GM21515 (cell line): ENCODE results near the gene KIAA0825.
"Not testable (repeated sequence)": the region's sequence is repeated elsewhere in the genome, so short reads cannot be mapped to it uniquely, and the experiment has no call there.

ENCODE experiments used
- ATAC-seq: cut with Tn5 transposase; IDR thresholded peaks from one replicate; pipeline ENCODE4 v1.9.1; 2021; ENCODE audit not compliant: unreplicated experiment

Gene KIAA0825

GRCh38 chr5:94376672-94377345 lies 241.6 kb downstream of the KIAA0825 start:
- ATAC-seq: no peak

- no peak for ATAC-seq
Measured at GRCh38 chr5:94375801-94376200, 242.6 kb downstream of the KIAA0825 start.

DNA sequence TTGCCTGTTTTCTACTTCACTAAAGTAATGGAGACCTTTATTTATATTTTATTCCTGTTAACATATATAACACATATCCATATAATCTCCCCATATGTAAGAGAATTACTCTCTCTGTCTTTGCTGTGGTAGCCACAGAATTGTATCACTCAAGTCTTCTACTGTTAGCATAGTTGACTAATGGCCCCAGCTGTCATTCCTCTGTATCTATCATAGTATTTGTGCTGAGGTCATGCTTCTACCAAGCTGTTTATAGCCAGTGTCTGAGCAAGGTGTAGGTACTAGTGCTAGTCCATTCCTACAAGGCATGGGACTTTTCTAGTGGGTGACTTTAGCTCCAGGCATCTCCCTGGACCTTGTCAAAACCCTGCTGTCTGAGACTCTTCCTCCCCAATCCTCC lies 244.1 kb downstream of the KIAA0825 start:
- ATAC-seq: no peak

GRCh38 chr5:94367900-94368299 lies 250.5 kb downstream of the KIAA0825 start:
- ATAC-seq: no peak

DNA sequence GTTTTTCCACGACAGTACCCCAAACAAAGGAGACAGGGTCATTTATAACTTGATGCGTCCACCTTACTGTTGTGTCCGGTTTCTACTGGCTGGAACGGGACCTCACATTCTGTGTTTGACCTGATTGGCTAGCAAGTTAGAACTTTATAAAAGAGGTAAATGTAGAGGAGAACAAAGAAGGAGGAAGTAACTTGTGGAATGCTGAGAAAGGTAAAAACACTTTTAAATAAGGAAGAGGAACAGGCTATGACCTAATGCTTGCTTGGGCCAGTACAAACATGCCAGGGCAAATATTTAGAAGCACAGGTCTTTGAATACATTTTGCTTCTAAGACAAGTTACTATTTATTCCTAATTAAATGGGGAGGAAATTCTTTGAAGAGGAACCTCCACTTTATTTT lies 251.6 kb downstream of the KIAA0825 start:
- no peak for ATAC-seq

- ATAC-seq: no peak
Measured at GRCh38 chr5:94362857-94363256, 255.5 kb downstream of the KIAA0825 start.

GRCh38 chr5:94361832-94362796 lies 256.3 kb downstream of the KIAA0825 start:
- no peak for ATAC-seq

DNA sequence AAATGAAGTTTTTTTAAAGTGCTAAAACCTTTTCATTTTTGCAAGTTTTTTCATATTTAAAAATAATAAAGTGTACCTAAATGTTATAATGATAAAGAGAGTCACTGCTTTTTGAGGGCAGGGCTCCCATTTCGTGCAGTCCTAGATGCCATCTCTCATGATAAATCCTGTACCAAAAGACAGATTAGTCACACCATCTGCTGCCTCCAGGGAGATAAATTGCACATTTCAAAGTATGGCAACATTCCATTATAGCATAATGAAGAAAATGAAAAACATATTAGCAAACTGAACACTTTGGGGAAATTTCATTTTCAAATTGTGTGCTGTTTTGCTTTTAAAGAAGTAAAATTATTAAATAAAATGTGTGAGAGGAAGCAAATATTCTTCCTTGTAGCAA lies 257.2 kb downstream of the KIAA0825 start:
- no peak for ATAC-seq

GRCh38 chr5:94360382-94361130 lies 257.8 kb downstream of the KIAA0825 start:
- ATAC-seq: no peak

- no peak for ATAC-seq
Measured at GRCh38 chr5:94359880-94360279, 258.5 kb downstream of the KIAA0825 start.

DNA sequence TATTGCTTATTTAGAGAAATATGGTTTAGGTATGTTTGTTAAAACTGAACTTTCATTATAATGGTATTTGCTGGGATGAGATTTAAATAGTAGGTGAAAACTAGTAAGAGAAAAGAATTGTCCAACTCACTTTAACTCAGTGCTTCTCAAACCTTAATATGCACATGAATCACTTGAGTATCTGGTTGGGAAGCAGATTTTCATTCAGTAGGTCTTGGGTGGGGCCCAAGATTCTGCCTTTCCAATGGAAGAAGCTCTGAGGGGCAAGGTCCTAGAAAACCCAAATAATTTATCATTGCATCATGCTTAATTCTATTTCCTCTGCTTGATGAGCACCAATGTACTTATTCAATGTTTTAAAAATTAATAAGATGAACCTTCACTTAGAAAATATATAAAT lies 262.6 kb downstream of the KIAA0825 start:
- no peak for ATAC-seq

DNA sequence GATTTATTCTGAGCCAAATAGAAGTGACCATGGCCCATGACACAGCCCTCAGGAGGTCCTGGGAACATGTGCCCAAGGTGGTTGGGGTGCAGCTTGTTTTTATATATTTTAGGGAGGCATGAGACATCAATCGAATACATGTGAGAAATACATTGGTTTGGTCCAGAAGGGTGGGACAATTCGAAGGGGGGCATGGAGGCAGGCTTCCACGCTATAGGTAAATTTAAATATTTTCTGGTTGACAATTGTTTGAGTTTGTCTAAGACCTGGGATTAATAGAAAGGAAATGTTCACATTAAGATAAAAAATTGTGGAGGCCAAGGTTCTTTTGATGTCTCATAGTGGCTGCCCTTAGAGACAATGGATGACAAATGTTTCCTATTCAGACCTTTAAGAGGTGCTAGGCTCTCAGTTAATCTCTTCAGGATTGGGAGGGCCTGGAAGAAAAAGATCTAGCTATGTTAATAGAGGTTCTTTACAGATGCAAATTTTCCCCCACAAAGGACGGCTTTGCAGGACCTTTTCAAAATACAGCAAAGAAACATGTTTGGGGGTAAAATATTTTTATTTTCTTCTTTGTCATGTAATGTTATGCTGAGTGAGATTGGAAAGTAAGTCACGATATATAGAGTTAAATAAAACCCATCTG lies 263.4 kb downstream of the KIAA0825 start:
- not testable (repeated sequence) for ATAC-seq

DNA sequence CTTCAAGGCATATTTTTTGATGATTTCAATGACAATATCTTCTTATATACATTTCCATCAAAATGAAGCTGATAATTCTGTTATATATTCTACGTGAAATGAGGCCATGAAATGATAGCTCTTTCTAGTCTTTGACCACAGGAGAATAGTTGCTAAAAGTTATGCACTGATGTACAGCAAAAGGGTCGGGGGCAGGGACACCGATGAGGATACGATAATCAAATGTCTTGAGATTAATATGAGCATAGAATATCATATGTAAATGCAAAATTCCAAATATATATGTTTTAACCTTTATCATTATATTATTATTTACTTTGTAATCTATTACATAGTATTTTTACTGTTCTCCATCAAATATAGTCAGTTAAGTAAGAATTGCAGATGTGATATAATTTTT lies 264.8 kb downstream of the KIAA0825 start:
- ATAC-seq: no peak

GRCh38 chr5:94347130-94347529 lies 271.3 kb downstream of the KIAA0825 start:
- no peak for ATAC-seq

DNA sequence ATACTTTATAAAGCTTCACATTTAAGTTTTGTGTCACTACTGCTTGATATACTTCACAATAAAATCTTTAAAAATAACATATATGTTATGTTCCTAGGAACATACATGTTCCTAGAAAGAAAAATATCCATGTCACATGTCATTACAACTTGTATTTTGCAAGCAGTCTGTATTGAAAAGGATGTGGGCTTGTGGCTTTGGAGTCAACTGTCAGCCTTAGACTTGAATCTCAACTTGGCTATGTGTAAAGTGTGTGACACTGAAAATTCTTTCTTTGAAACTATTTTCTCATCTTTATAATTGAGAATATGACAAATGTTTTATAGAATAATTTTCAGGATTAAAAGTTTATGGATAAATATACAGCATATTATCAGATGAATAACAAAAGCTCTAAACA lies 273.1 kb downstream of the KIAA0825 start:
- ATAC-seq: no peak

- no peak for ATAC-seq
Measured at GRCh38 chr5:94337617-94338016, 280.8 kb downstream of the KIAA0825 start.

- no peak for ATAC-seq
Measured at GRCh38 chr5:94335936-94336335, 282.5 kb downstream of the KIAA0825 start.

- ATAC-seq: no peak
Measured at GRCh38 chr5:94329115-94329514, 289.3 kb downstream of the KIAA0825 start.

DNA sequence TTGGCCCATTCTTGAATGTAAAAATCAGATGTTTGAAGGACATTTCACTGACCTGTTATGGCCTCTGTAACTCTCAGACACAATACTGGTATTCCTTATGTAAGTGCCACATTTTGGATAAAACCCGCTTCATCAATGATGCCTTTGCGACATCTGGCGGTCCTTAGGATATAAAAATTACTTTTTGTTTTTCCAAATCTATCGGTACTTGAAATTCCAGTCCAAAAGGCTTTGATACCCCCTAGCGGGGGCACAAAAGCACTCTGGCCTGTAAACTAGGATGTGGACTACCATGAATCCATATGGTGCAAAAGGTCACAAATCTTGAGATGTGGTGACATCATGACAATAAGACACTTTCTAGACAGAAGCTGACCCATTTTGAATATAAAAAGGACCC lies 291.8 kb downstream of the KIAA0825 start:
- no peak for ATAC-seq

DNA sequence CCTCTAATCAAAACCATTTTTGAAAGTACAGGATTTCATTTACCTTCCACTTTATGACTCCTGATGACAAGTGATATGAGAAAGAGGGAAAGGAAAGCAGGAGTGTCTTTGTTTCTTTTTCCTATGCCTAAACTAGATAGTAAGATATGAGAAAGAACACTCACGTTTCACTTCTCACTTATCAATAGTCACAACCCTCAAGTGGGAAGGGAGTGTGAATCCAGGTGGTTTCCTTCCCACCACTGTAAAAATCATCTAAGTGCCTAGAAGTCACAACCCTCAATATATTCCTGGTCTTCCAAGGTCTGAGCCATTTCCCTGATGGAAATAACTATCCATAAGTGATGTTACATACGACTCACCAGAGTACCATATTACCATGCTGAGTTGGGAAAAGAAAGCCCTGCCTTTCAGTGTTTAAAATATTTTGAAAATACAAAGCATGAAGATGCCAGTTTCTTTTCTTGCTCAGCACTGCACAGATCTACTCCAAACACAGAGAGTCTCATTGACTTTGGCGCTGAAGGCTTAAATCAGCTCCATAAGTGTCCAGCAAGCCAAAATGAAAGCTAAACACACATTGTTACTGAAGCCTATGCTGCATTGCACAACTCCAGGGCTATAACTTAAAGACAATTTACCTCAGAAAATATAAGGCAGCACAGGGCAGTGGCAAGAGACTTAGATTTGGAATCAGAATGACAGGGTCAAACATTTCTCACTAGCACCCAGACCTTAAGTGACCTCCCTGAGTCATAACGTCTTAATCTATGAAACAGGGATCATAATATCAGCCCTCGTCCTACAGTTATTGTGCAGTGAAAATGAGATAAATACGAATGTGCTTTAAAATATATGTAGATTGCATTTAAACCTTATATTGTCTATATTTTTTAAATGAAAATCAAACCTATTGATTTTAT lies 301.2 kb downstream of the KIAA0825 start:
- no peak for ATAC-seq
